HepG2 (cell line): ENCODE measurements around the gene NAT14. TPM values are rescaled to one million over a fixed set of nuclear protein-coding genes. Genes with fewer than 3 reads are reported as not detected.
A peak's percentile ranks its signal among the peaks of the same experiment; 100 is the strongest.

Experiments used
- ADNP ChIP-seq: sonication (generic); formaldehyde crosslinking; IDR thresholded peaks from 2 replicates; pipeline ENCODE4 v1.4.0; 2020; ENCODE audit warnings: missing genetic modification reagents
- FOXK2 ChIP-seq: fragments of 450-650 bp; IDR thresholded peaks from 2 replicates; pipeline ENCODE4 v1.6.1; 2016
- GTF3A ChIP-seq: sonication (generic); formaldehyde crosslinking; conservative IDR thresholded peaks from 2 replicates; pipeline ENCODE4 v1.4.0; 2020; ENCODE audit warnings: mild to moderate bottlenecking, missing genetic modification reagents
- MED8 ChIP-seq: sonication (generic); formaldehyde crosslinking; IDR thresholded peaks from 2 replicates; pipeline ENCODE4 v1.8.1; 2023; ENCODE audit warnings: mild to moderate bottlenecking, missing genetic modification reagents; ENCODE audit not compliant: insufficient replicate concordance
- NR2F2 ChIP-seq: IDR thresholded peaks from 2 replicates; pipeline ENCODE4 v1.6.1; 2012; ENCODE audit warnings: low read depth, inconsistent platforms, borderline replicate concordance
- SCMH1 ChIP-seq: sonication (generic); formaldehyde crosslinking; IDR thresholded peaks from 2 replicates; pipeline ENCODE4 v1.9.0; 2021; ENCODE audit warnings: missing genetic modification reagents, mild to moderate bottlenecking, borderline replicate concordance
- TP53 ChIP-seq: sonication (generic); formaldehyde crosslinking; conservative IDR thresholded peaks from 2 replicates; pipeline ENCODE4 v1.4.0; 2020; ENCODE audit warnings: missing genetic modification reagents
- ZNF20 ChIP-seq: sonication (generic); formaldehyde crosslinking; IDR thresholded peaks from 2 replicates; pipeline ENCODE4 v1.4.0; 2020; ENCODE audit warnings: mild to moderate bottlenecking, moderate library complexity, missing genetic modification reagents
- ZNF260 ChIP-seq: sonication (generic); formaldehyde crosslinking; IDR thresholded peaks from 2 replicates; pipeline ENCODE4 v1.4.0; 2020; ENCODE audit warnings: missing genetic modification reagents, low read depth, mild to moderate bottlenecking, borderline replicate concordance
- ZNF430 ChIP-seq: sonication (generic); formaldehyde crosslinking; IDR thresholded peaks from 2 replicates; pipeline ENCODE4 v1.9.0; 2021; ENCODE audit warnings: mild to moderate bottlenecking, missing genetic modification reagents
- polyA plus RNA-seq, 8 experiments: library from polyadenylated mRNA; depleted of rRNA in 3 of 8; stranded (reverse) in 7 of 8; unstranded in 1 of 8; fragments of >200 nt; fragmentation: Illumina TruSeq in 4 of 8; extraction: Trizol in 4 of 8; gene quantifications; 2 replicates each; pipeline versions ENCODE4 v1.2.1 to v1.2.3, GENCODE V29; 2011 to 2016; ENCODE audit warnings: low read depth in 4 of 8, missing spikeins in 1 of 8, mixed read lengths in 1 of 8; ENCODE audit not compliant: insufficient read depth in 1 of 8
- total RNA-seq, 5 experiments: library from RNA; depleted of rRNA; stranded (reverse); fragments of >200 nt; fragmentation: Illumina TruSeq; extraction: Trizol; gene quantifications; 2 replicates each; pipeline ENCODE4 v1.2.3, GENCODE V29; 2016; ENCODE audit warnings: low read depth in 1 of 5
- TF ChIP-seq, protein P1 (sequence below): sonication (generic); formaldehyde crosslinking; IDR thresholded peaks from 2 replicates; pipeline ENCODE4 v1.9.0; 2021; ENCODE audit warnings: missing genetic modification reagents, mild to moderate bottlenecking, borderline replicate concordance
- TF ChIP-seq, protein P2 (sequence below): sonication (generic); formaldehyde crosslinking; IDR thresholded peaks from 2 replicates; pipeline ENCODE4 v1.8.0; 2022; ENCODE audit warnings: missing genetic modification reagents, low read depth, mild to moderate bottlenecking, borderline replicate concordance
- TF ChIP-seq, protein P3 (sequence below): IDR thresholded peaks from 2 replicates; pipeline ENCODE4 v1.6.1; 2016
- TF ChIP-seq, protein P4 (sequence below): sonication (generic); formaldehyde crosslinking; IDR thresholded peaks from 2 replicates; pipeline ENCODE4 v1.8.1; 2023; ENCODE audit warnings: missing genetic modification reagents, inconsistent platforms, borderline replicate concordance
- TF ChIP-seq, protein P5 (sequence below): sonication (generic); formaldehyde crosslinking; IDR thresholded peaks from 2 replicates; pipeline ENCODE4 v1.8.1; 2023; ENCODE audit warnings: mild to moderate bottlenecking, missing genetic modification reagents
- TF ChIP-seq, protein P6 (sequence below): sonication (generic); formaldehyde crosslinking; IDR thresholded peaks from 2 replicates; pipeline ENCODE4 v1.5.0; 2020; ENCODE audit warnings: missing genetic modification reagents, mild to moderate bottlenecking, borderline replicate concordance
- TF ChIP-seq, protein P7 (sequence below), 2 experiments: fragments of 450-650 bp in 1 of 2; sonication (generic) in 1 of 2; formaldehyde crosslinking; IDR thresholded peaks; 2 replicates each; pipeline versions ENCODE4 v1.5.0 to v1.8.0; 2020 to 2022; ENCODE audit warnings: mild to moderate bottlenecking in 1 of 2, missing genetic modification reagents in 1 of 2
- TF ChIP-seq, protein P8 (sequence below): sonication (generic); formaldehyde crosslinking; IDR thresholded peaks from 2 replicates; pipeline ENCODE4 v1.5.0; 2020; ENCODE audit warnings: missing genetic modification reagents
- TF ChIP-seq, protein P9 (sequence below): sonication (generic); formaldehyde crosslinking; IDR thresholded peaks from 2 replicates; pipeline ENCODE4 v1.8.1; 2023; ENCODE audit warnings: missing genetic modification reagents, mild to moderate bottlenecking, borderline replicate concordance

NAT14 gene
- total and polyA plus RNA-seq, 2 of the 13 experiments (the other 11 are each of a cell fraction or from before 2014, with no cell fraction given): 20.7 to 22.3 TPM

DNA sequence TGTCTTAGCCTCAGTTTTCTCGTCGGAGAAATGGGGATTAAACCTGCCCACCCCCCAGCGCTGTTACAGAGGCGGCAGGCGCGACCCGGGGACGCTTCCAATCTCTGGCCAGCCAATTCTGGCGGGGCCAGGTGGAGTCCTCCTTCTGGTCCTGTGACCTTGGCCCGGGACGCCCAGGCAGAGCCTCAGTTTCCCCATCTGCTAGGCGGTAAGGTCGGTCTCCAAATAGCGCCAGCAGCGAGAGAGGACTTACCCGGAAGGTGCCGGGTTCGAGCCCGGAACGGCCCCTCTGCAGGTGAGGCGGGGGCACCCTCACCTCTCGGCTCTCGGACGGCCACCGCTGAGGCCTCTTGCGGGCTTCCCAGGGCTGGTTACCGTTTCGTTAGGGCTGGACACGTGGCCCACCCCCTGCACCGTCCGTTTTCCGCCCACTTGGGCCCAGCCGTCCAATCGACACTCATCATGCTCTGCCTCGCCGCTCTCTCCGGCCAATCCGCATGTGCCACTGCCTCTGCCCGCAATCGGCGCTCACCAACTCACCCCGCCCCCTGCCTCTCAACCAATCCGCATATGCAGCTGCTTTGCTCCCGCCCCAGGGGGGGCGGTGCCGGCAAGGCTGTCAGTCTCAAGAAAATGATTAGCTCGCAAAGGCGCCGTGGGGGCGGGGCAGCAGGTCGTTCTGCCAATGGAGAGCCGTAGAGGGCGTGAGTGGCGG, 23.6 kb upstream of the NAT14 start, which contains the start of gene ISOC2 (continued):
- TF ChIP-seq FOXK2 (no peak), TP53 (0 out of 2 replicates have a peak, but pooled peaks have one; percentile 67), ZNF20 (CRISPR knock-in tag) (no peak), GTF3A (no peak), MED8 (no peak), ZNF430 (CRISPR knock-in tag) (peak; percentile 93), ZNF260 (CRISPR knock-in tag) (no peak), NR2F2 (no peak), SCMH1 (CRISPR knock-in tag) (no peak), ADNP (CRISPR knock-in tag) (peak; percentile 99)
- TF ChIP-seq, protein P1, sequence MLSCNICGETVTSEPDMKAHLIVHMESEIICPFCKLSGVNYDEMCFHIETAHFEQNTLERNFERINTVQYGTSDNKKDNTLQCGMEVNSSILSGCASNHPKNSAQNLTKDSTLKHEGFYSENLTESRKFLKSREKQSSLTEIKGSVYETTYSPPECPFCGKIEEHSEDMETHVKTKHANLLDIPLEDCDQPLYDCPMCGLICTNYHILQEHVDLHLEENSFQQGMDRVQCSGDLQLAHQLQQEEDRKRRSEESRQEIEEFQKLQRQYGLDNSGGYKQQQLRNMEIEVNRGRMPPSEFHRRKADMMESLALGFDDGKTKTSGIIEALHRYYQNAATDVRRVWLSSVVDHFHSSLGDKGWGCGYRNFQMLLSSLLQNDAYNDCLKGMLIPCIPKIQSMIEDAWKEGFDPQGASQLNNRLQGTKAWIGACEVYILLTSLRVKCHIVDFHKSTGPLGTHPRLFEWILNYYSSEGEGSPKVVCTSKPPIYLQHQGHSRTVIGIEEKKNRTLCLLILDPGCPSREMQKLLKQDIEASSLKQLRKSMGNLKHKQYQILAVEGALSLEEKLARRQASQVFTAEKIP (CRISPR knock-in tag): no peak
- TF ChIP-seq, protein P2, sequence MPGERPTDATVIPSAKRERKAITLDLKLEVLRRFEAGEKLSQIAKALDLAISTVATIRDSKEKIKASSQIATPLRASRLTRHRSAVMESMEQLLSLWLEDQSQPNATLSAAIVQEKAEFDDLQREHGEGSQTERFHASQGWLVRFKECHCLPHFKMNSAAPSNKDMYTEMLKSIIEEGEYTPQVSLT (CRISPR knock-in tag): no peak
- TF ChIP-seq, protein P3, sequence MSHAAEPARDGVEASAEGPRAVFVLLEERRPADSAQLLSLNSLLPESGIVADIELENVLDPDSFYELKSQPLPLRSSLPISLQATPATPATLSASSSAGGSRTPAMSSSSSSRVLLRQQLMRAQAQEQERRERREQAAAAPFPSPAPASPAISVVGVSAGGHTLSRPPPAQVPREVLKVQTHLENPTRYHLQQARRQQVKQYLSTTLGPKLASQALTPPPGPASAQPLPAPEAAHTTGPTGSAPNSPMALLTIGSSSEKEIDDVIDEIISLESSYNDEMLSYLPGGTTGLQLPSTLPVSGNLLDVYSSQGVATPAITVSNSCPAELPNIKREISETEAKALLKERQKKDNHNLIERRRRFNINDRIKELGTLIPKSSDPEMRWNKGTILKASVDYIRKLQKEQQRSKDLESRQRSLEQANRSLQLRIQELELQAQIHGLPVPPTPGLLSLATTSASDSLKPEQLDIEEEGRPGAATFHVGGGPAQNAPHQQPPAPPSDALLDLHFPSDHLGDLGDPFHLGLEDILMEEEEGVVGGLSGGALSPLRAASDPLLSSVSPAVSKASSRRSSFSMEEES (CRISPR knock-in tag): peak; percentile 27; the same call in 1 of the 2 replicates
- TF ChIP-seq, protein P4, sequence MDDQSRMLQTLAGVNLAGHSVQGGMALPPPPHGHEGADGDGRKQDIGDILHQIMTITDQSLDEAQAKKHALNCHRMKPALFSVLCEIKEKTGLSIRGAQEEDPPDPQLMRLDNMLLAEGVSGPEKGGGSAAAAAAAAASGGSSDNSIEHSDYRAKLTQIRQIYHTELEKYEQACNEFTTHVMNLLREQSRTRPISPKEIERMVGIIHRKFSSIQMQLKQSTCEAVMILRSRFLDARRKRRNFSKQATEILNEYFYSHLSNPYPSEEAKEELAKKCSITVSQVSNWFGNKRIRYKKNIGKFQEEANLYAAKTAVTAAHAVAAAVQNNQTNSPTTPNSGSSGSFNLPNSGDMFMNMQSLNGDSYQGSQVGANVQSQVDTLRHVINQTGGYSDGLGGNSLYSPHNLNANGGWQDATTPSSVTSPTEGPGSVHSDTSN (CRISPR knock-in tag): peak; percentile 85; the same call in 1 of the 2 replicates
- TF ChIP-seq, protein P5, sequence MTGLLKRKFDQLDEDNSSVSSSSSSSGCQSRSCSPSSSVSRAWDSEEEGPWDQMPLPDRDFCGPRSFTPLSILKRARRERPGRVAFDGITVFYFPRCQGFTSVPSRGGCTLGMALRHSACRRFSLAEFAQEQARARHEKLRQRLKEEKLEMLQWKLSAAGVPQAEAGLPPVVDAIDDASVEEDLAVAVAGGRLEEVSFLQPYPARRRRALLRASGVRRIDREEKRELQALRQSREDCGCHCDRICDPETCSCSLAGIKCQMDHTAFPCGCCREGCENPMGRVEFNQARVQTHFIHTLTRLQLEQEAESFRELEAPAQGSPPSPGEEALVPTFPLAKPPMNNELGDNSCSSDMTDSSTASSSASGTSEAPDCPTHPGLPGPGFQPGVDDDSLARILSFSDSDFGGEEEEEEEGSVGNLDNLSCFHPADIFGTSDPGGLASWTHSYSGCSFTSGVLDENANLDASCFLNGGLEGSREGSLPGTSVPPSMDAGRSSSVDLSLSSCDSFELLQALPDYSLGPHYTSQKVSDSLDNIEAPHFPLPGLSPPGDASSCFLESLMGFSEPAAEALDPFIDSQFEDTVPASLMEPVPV: peak; percentile 76; the same call in 1 of the 2 replicates
- TF ChIP-seq, protein P6, sequence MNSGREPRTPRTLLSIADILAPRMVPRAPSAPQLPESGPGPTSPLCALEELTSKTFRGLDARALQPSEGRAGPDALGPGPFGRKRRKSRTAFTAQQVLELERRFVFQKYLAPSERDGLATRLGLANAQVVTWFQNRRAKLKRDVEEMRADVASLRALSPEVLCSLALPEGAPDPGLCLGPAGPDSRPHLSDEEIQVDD: no peak
- TF ChIP-seq, protein P7, sequence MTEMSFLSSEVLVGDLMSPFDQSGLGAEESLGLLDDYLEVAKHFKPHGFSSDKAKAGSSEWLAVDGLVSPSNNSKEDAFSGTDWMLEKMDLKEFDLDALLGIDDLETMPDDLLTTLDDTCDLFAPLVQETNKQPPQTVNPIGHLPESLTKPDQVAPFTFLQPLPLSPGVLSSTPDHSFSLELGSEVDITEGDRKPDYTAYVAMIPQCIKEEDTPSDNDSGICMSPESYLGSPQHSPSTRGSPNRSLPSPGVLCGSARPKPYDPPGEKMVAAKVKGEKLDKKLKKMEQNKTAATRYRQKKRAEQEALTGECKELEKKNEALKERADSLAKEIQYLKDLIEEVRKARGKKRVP (CRISPR knock-in tag; IDR thresholded peaks at IDR 0.05): 0 out of 4 replicates have a peak, but pooled peaks of 1 of the 2 experiments have one; percentile 9
- TF ChIP-seq, protein P8, sequence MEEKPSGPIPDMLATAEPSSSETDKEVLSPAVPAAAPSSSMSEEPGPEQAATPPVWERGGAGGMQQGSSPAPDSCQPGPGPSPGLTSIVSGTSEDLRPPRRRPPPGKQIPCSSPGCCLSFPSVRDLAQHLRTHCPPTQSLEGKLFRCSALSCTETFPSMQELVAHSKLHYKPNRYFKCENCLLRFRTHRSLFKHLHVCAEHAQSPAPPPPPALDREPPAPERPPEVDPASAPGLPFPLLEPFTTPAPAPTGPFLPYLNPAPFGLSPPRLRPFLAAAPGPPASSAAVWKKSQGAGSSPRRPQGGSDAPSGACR (CRISPR knock-in tag): no peak
- TF ChIP-seq, protein P9, sequence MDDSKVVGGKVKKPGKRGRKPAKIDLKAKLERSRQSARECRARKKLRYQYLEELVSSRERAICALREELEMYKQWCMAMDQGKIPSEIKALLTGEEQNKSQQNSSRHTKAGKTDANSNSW (CRISPR knock-in tag): no peak
